OCI-LY1 (cell line): ENCODE results near the gene PRMT3.

Experiments used
- EZH2 ChIP-seq: fragments of 200-600 bp; sonication (generic), shearing (Covaris generic); IDR thresholded peaks from 2 replicates; pipeline ENCODE4 v1.8.0; 2017; ENCODE audit warnings: borderline replicate concordance, mixed run types, mild to moderate bottlenecking, antibody characterized with exemption, low read length, moderate library complexity, mixed read lengths
- TF ChIP-seq, protein P1 (sequence below): fragments of 200-600 bp; sonication (generic), shearing (Covaris generic); IDR thresholded peaks from 2 replicates; pipeline ENCODE4 v1.5.1; 2017; ENCODE audit warnings: mild to moderate bottlenecking, antibody characterized with exemption, low read length, moderate library complexity, mixed read lengths

- TF ChIP-seq, protein P1, sequence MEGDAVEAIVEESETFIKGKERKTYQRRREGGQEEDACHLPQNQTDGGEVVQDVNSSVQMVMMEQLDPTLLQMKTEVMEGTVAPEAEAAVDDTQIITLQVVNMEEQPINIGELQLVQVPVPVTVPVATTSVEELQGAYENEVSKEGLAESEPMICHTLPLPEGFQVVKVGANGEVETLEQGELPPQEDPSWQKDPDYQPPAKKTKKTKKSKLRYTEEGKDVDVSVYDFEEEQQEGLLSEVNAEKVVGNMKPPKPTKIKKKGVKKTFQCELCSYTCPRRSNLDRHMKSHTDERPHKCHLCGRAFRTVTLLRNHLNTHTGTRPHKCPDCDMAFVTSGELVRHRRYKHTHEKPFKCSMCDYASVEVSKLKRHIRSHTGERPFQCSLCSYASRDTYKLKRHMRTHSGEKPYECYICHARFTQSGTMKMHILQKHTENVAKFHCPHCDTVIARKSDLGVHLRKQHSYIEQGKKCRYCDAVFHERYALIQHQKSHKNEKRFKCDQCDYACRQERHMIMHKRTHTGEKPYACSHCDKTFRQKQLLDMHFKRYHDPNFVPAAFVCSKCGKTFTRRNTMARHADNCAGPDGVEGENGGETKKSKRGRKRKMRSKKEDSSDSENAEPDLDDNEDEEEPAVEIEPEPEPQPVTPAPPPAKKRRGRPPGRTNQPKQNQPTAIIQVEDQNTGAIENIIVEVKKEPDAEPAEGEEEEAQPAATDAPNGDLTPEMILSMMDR, result no peak
- TF ChIP-seq EZH2, result no peak
These were observed 147.9 kb downstream of the PRMT3 start for GRCh38 chr11:20535271-20535881.
